Measurements from ENCODE around the gene SEPTIN5.

Gene SEPTIN5

GRCh38 chr22:19700790-19701419 lies 13.4 kb upstream of the SEPTIN5 start:
- H3K4me1 ChIP-seq (ENCODE audit: control insufficient read depth in 1 of 2, insufficient read depth in 2 of 2, low read length in 2 of 2) = no peaks in the 10 kb centered on the region

GRCh38 chr22:19701420-19702145 lies 12.7 kb upstream of the SEPTIN5 start:
- Histone ChIP-seq H3K27ac (ENCODE audit: low read length) (no peak overlapping the region), H3K36me3 (ENCODE audit: control insufficient read depth in 1 of 2, insufficient read depth in 2 of 2, low read length in 2 of 2) (no peaks in the 10 kb centered on the region), H3K4me1 (ENCODE audit: control insufficient read depth in 1 of 2, insufficient read depth in 2 of 2, low read length in 2 of 2) (no peaks in the 10 kb centered on the region), H3K4me3 (ENCODE audit: low read depth in 1 of 2, low read length in 2 of 2) (no peak overlapping the region), H3K9me3 (ENCODE audit: control insufficient read depth in 1 of 2, low read length in 2 of 2) (no peaks in the 10 kb centered on the region), H3K27me3 (ENCODE audit: low read depth, low read length) (no peaks in the 10 kb centered on the region)

More at GRCh38 chr22:19700790-19701419, 13.4 kb upstream of the SEPTIN5 start:
- no peaks in the 10 kb centered on the region for H3K27me3 ChIP-seq (ENCODE audit: low read depth, low read length)
- H3K36me3 ChIP-seq (ENCODE audit: control insufficient read depth in 1 of 2, insufficient read depth in 2 of 2, low read length in 2 of 2) = no peaks in the 10 kb centered on the region
- no peak overlapping the region for H3K27ac ChIP-seq (ENCODE audit: low read length)
- H3K4me3 ChIP-seq (ENCODE audit: low read depth in 1 of 2, low read length in 2 of 2) = no peak overlapping the region
- H3K9me3 ChIP-seq (ENCODE audit: control insufficient read depth in 1 of 2, low read length in 2 of 2) = no peaks in the 10 kb centered on the region

GRCh38 chr22:19703869-19704268 lies 10.4 kb upstream of the SEPTIN5 start:
- no peaks in the 10 kb centered on the region for H3K9me3 ChIP-seq (ENCODE audit: control insufficient read depth in 1 of 2, low read length in 2 of 2)
- no peak overlapping the region for H3K4me3 ChIP-seq (ENCODE audit: low read depth in 1 of 2, low read length in 2 of 2)
- H3K36me3 ChIP-seq (ENCODE audit: control insufficient read depth in 1 of 2, insufficient read depth in 2 of 2, low read length in 2 of 2) = no peaks in the 10 kb centered on the region

GRCh38 chr22:19704355-19705015 lies 9.8 kb upstream of the SEPTIN5 start:
- peaks cover 0 to 5% of the 10 kb centered on the region in 2 donors for H3K4me1 ChIP-seq (ENCODE audit: control insufficient read depth in 1 of 2, insufficient read depth in 2 of 2, low read length in 2 of 2)
- H3K9me3 ChIP-seq (ENCODE audit: control insufficient read depth in 1 of 2, low read length in 2 of 2) = no peaks in the 10 kb centered on the region
- H3K27ac ChIP-seq (ENCODE audit: low read length) = no peak overlapping the region
- no peak overlapping the region for H3K4me3 ChIP-seq (ENCODE audit: low read depth in 1 of 2, low read length in 2 of 2)
- no peaks in the 10 kb centered on the region for H3K27me3 ChIP-seq (ENCODE audit: low read depth, low read length)
- H3K36me3 ChIP-seq (ENCODE audit: control insufficient read depth in 1 of 2, insufficient read depth in 2 of 2, low read length in 2 of 2) = no peaks in the 10 kb centered on the region

More at GRCh38 chr22:19703869-19704268, 10.4 kb upstream of the SEPTIN5 start:
- Histone ChIP-seq H3K4me1 (ENCODE audit: control insufficient read depth in 1 of 2, insufficient read depth in 2 of 2, low read length in 2 of 2) (peaks cover 0 to 5% of the 10 kb centered on the region in 2 donors), H3K27me3 (ENCODE audit: low read depth, low read length) (no peaks in the 10 kb centered on the region), H3K27ac (ENCODE audit: low read length) (no peak overlapping the region)

GRCh38 chr22:19705181-19705934 lies 8.9 kb upstream of the SEPTIN5 start:
- no peaks in the 10 kb centered on the region for H3K27me3 ChIP-seq (ENCODE audit: low read depth, low read length)
- no peak overlapping the region for H3K27ac ChIP-seq (ENCODE audit: low read length)
- peaks cover 0 to 5% of the 10 kb centered on the region in 2 donors for H3K4me1 ChIP-seq (ENCODE audit: control insufficient read depth in 1 of 2, insufficient read depth in 2 of 2, low read length in 2 of 2)
- no peaks in the 10 kb centered on the region for H3K9me3 ChIP-seq (ENCODE audit: control insufficient read depth in 1 of 2, low read length in 2 of 2)
- H3K4me3 ChIP-seq (ENCODE audit: low read depth in 1 of 2, low read length in 2 of 2) = no peak overlapping the region
- H3K36me3 ChIP-seq (ENCODE audit: control insufficient read depth in 1 of 2, insufficient read depth in 2 of 2, low read length in 2 of 2) = no peaks in the 10 kb centered on the region

GRCh38 chr22:19706661-19707151 lies 7.6 kb upstream of the SEPTIN5 start:
- Histone ChIP-seq H3K4me1 (ENCODE audit: control insufficient read depth in 1 of 2, insufficient read depth in 2 of 2, low read length in 2 of 2) (peaks cover 0 to 5% of the 10 kb centered on the region in 2 donors), H3K27me3 (ENCODE audit: low read depth, low read length) (no peaks in the 10 kb centered on the region), H3K4me3 (ENCODE audit: low read depth in 1 of 2, low read length in 2 of 2) (no peak overlapping the region), H3K27ac (ENCODE audit: low read length) (no peak overlapping the region), H3K9me3 (ENCODE audit: control insufficient read depth in 1 of 2, low read length in 2 of 2) (no peaks in the 10 kb centered on the region), H3K36me3 (ENCODE audit: control insufficient read depth in 1 of 2, insufficient read depth in 2 of 2, low read length in 2 of 2) (no peaks in the 10 kb centered on the region)

- H3K27ac ChIP-seq (ENCODE audit: low read length) = no peak overlapping the region
- no peak overlapping the region for H3K4me3 ChIP-seq (ENCODE audit: low read depth in 1 of 2, low read length in 2 of 2)
- H3K36me3 ChIP-seq (ENCODE audit: control insufficient read depth in 1 of 2, insufficient read depth in 2 of 2, low read length in 2 of 2) = no peaks in the 10 kb centered on the region
- H3K9me3 ChIP-seq (ENCODE audit: control insufficient read depth in 1 of 2, low read length in 2 of 2) = no peaks in the 10 kb centered on the region
- peaks cover 0 to 5% of the 10 kb centered on the region in 2 donors for H3K4me1 ChIP-seq (ENCODE audit: control insufficient read depth in 1 of 2, insufficient read depth in 2 of 2, low read length in 2 of 2)
- no peaks in the 10 kb centered on the region for H3K27me3 ChIP-seq (ENCODE audit: low read depth, low read length)
Observed at GRCh38 chr22:19707347-19708290, 6.7 kb upstream of the SEPTIN5 start.

- Histone ChIP-seq H3K27ac (ENCODE audit: low read length) (no peak overlapping the region), H3K36me3 (ENCODE audit: control insufficient read depth in 1 of 2, insufficient read depth in 2 of 2, low read length in 2 of 2) (no peaks in the 10 kb centered on the region), H3K4me3 (ENCODE audit: low read depth in 1 of 2, low read length in 2 of 2) (no peak overlapping the region), H3K4me1 (ENCODE audit: control insufficient read depth in 1 of 2, insufficient read depth in 2 of 2, low read length in 2 of 2) (peaks cover 0 to 5% of the 10 kb centered on the region in 2 donors), H3K9me3 (ENCODE audit: control insufficient read depth in 1 of 2, low read length in 2 of 2) (no peaks in the 10 kb centered on the region), H3K27me3 (ENCODE audit: low read depth, low read length) (no peaks in the 10 kb centered on the region)
Observed at GRCh38 chr22:19708321-19709011, 5.8 kb upstream of the SEPTIN5 start.

- no peak overlapping the region for H3K4me3 ChIP-seq (ENCODE audit: low read depth in 1 of 2, low read length in 2 of 2)
- H3K27ac ChIP-seq (ENCODE audit: low read length) = no peak overlapping the region
- H3K27me3 ChIP-seq (ENCODE audit: low read depth, low read length) = no peaks in the 10 kb centered on the region
- peaks cover 0 to 10% of the 10 kb centered on the region in 2 donors for H3K4me1 ChIP-seq (ENCODE audit: control insufficient read depth in 1 of 2, insufficient read depth in 2 of 2, low read length in 2 of 2)
- no peaks in the 10 kb centered on the region for H3K36me3 ChIP-seq (ENCODE audit: control insufficient read depth in 1 of 2, insufficient read depth in 2 of 2, low read length in 2 of 2)
- no peaks in the 10 kb centered on the region for H3K9me3 ChIP-seq (ENCODE audit: control insufficient read depth in 1 of 2, low read length in 2 of 2)
Observed at GRCh38 chr22:19709063-19709769, 5.1 kb upstream of the SEPTIN5 start.

Measured in muscle layer of duodenum (tissue), 2 donors.